ENCODE measurements around the gene GART.

DNA sequence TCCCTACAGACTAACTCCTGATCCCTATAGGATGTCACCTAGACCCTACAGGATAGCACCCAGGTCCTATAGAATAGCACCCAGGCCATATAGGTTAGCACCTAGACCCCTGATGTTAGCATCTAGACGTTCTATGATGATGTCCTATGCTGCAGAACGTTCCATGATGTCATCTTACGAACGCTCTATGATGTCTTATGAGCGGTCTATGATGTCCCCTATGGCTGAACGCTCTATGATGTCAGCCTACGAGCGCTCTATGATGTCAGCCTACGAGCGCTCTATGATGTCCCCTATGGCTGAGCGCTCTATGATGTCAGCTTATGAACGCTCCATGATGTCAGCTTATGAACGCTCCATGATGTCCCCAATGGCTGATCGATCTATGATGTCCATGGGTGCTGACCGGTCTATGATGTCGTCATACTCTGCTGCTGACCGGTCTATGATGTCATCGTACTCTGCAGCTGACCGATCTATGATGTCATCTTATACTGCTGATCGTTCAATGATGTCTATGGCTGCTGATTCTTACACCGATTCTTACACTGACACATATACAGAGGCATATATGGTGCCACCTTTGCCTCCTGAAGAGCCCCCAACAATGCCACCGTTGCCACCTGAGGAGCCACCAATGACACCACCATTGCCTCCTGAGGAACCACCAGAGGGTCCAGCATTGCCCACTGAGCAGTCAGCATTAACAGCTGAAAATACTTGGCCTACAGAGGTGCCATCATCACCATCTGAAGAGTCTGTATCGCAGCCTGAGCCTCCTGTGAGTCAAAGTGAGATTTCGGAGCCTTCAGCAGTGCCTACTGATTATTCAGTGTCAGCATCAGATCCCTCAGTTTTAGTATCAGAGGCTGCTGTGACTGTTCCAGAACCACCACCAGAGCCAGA lies 10.4 kb upstream of the GART start:
- TF ChIP-seq POLR2AphosphoS5 (IDR thresholded peaks at IDR 0.05; ENCODE audit: insufficient read depth, low read depth, low read length) (no peak), CTCF (IDR thresholded peaks at IDR 0.05; ENCODE audit: extremely low read depth in 1 of 2, insufficient read depth in 1 of 2, low read depth in 1 of 2, low read length in 2 of 2) (no peak), FOS (IDR thresholded peaks at IDR 0.05; ENCODE audit: borderline replicate concordance, insufficient read depth, low read length) (no peak), POLR2A (IDR thresholded peaks at IDR 0.05; ENCODE audit: low read depth, low read length) (no peak), MAX (IDR thresholded peaks at IDR 0.05; ENCODE audit: insufficient read depth, insufficient read length) (no peak)

Data from endothelial cell of umbilical vein (primary cell).